Neural progenitor cell (in vitro differentiated cells): ENCODE results near the gene CDH26.

ENCODE experiments used
- EZH2 ChIP-seq: fragments of 200-600 bp; sonication (generic); IDR thresholded peaks from 2 replicates; pipeline ENCODE4 v1.6.1; 2017; ENCODE audit warnings: antibody characterized with exemption, mild to moderate bottlenecking, moderate library complexity
- EZH2phosphoT487 ChIP-seq: fragments of 200-600 bp; sonication (generic); IDR thresholded peaks from 2 replicates; pipeline ENCODE4 v1.6.1; 2017; ENCODE audit warnings: antibody characterized with exemption
- TF ChIP-seq, protein P1 (sequence below): fragments of 200-600 bp; sonication (generic); IDR thresholded peaks from 2 replicates; pipeline ENCODE4 v1.5.1; 2017; ENCODE audit warnings: antibody characterized with exemption, mild to moderate bottlenecking

DNA sequence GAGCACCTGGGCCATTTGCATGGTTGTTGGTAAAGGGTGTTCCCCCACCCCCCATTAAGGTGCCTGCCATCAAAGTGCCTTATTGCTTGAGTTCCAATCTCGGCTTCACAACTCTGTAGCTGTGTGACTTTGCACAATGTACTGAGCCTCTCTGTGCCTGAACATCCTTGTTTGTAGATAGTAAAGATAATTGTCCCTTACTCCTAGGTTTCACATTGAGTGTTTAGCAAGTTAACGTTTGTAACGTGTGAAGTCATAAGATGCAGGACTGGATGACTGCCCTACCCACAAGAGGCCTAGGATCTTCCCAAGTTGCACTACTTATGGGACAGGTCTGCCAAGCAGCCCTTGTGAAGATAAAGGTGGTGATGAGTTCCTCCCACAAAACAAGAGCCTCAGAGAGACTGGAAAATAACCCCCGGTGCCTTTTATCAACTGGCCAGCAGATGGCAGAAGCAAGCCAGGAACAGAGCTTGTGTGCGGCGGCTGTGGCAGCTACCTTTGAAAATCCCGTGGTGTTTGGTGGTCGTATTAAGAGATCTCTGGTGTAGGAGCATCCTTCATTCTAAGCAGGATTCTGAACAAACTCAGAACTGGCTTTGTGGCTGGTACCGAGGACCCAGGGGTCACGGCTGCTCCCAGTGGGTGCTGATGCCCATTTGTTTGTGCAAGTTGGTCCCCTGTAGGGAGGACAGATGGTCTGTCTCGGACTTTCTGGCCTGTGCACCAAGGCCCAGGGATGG lies 99.1 kb downstream of the CDH26 start:
- TF ChIP-seq, protein P1, sequence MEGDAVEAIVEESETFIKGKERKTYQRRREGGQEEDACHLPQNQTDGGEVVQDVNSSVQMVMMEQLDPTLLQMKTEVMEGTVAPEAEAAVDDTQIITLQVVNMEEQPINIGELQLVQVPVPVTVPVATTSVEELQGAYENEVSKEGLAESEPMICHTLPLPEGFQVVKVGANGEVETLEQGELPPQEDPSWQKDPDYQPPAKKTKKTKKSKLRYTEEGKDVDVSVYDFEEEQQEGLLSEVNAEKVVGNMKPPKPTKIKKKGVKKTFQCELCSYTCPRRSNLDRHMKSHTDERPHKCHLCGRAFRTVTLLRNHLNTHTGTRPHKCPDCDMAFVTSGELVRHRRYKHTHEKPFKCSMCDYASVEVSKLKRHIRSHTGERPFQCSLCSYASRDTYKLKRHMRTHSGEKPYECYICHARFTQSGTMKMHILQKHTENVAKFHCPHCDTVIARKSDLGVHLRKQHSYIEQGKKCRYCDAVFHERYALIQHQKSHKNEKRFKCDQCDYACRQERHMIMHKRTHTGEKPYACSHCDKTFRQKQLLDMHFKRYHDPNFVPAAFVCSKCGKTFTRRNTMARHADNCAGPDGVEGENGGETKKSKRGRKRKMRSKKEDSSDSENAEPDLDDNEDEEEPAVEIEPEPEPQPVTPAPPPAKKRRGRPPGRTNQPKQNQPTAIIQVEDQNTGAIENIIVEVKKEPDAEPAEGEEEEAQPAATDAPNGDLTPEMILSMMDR = peak; percentile 97
- peak; percentile 30 for TF ChIP-seq EZH2
- no peak for TF ChIP-seq EZH2phosphoT487
